GM23248 (cell line): ENCODE measurements around the gene HOXC9. TPM values are rescaled to one million over a fixed set of nuclear protein-coding genes. Genes with fewer than 3 reads are reported as not detected.

Experiments
- DNase-seq: peaks from one replicate; pipeline ENCODE4 v3.0.0-alpha.2; 2015
- H2AFZ ChIP-seq: fragments of 200-600 bp; sonication (generic); 2 replicates; pipeline ENCODE4 v1.6.1; 2016; ENCODE audit warnings: antibody characterized with exemption
- H3F3A ChIP-seq: fragments of 200-600 bp; sonication (generic); 2 replicates; pipeline ENCODE4 v1.6.1; 2016; ENCODE audit warnings: mild to moderate bottlenecking, antibody characterized with exemption, mixed run types; ENCODE audit not compliant: insufficient read depth
- H3K27ac ChIP-seq: fragments of 200-600 bp; sonication (generic); 2 replicates; pipeline ENCODE4 v1.5.1; 2016; ENCODE audit warnings: mild to moderate bottlenecking
- H3K27me3 ChIP-seq: fragments of 200-600 bp; sonication (generic); replicated peaks from 2 replicates; pipeline ENCODE4 v1.6.1; 2016; ENCODE audit warnings: mild to moderate bottlenecking; ENCODE audit not compliant: insufficient read depth
- H3K36me3 ChIP-seq: fragments of 200-600 bp; sonication (generic); 2 replicates; pipeline ENCODE4 v1.6.1; 2016; ENCODE audit warnings: low read depth, mild to moderate bottlenecking
- H3K4me1 ChIP-seq: fragments of 200-600 bp; sonication (generic); 2 replicates; pipeline ENCODE4 v1.6.1; 2016; ENCODE audit warnings: mild to moderate bottlenecking; ENCODE audit not compliant: insufficient read depth
- H3K4me2 ChIP-seq: fragments of 200-600 bp; sonication (generic); one replicate; pipeline ENCODE4 v1.6.1; 2016; ENCODE audit warnings: mild to moderate bottlenecking; ENCODE audit not compliant: unreplicated experiment
- H3K4me3 ChIP-seq: fragments of 200-600 bp; sonication (generic); 2 replicates; pipeline ENCODE4 v1.5.1; 2016; ENCODE audit warnings: mild to moderate bottlenecking
- H3K79me2 ChIP-seq: fragments of 200-600 bp; sonication (generic); 2 replicates; pipeline ENCODE4 v1.6.1; 2016; ENCODE audit warnings: mild to moderate bottlenecking; ENCODE audit not compliant: insufficient read depth
- H3K9ac ChIP-seq: fragments of 200-600 bp; sonication (generic); 2 replicates; pipeline ENCODE4 v1.6.1; 2016; ENCODE audit warnings: mild to moderate bottlenecking
- H3K9me2 ChIP-seq: fragments of 200-600 bp; sonication (generic); 2 replicates; pipeline ENCODE4 v1.6.1; 2016; ENCODE audit warnings: mixed run types, mild to moderate bottlenecking, moderate library complexity; ENCODE audit not compliant: insufficient read depth
- H3K9me3 ChIP-seq: fragments of 200-600 bp; sonication (generic); one replicate; pipeline ENCODE4 v1.6.1; 2017; ENCODE audit warnings: low read depth
- H4K20me1 ChIP-seq: fragments of 200-600 bp; sonication (generic); 2 replicates; pipeline ENCODE4 v1.6.0; 2016; ENCODE audit not compliant: insufficient read depth
- EZH2 ChIP-seq: fragments of 200-600 bp; sonication (generic); IDR thresholded peaks from 2 replicates; pipeline ENCODE4 v1.6.1; 2018; ENCODE audit warnings: antibody characterized with exemption, mild to moderate bottlenecking; ENCODE audit not compliant: insufficient read depth, poor library complexity, severe bottlenecking
- EZH2phosphoT487 ChIP-seq: fragments of 200-600 bp; sonication (generic); IDR thresholded peaks from 2 replicates; pipeline ENCODE4 v1.6.1; 2018; ENCODE audit warnings: antibody characterized with exemption, moderate library complexity, mild to moderate bottlenecking, low read depth; ENCODE audit not compliant: insufficient read depth
- WGBS, 2 experiments: methylation state at CpG; one replicate each; pipeline ENCODE4 v1.1.6; 2015 to 2017; ENCODE audit warnings: low lambda C conversion rate in 2 of 2, low coverage in 1 of 2; ENCODE audit errors: missing lambda C conversion rate in 2 of 2; 5-methylcytosine and 5-hydroxymethylcytosine counted together
- in situ Hi-C: fragments of 300-500 bp; cut with MboI; formaldehyde crosslinking; loops from 2 replicates; pipeline ENCODE4 v1.15.0; 2020
- polyA plus RNA-seq: library from polyadenylated mRNA; unstranded; fragments of >200 nt; fragmentation: Nextera tagmentation; extraction: Ambion mirVana; gene quantifications from 2 replicates; pipeline ENCODE4 v1.2.1, GENCODE V29; 2016
- total RNA-seq: library from RNA; depleted of rRNA; stranded (reverse); fragments of >200 nt; shearing (Covaris generic); gene quantifications from 2 replicates; pipeline ENCODE4 v1.2.3, GENCODE V29; 2014

Gene HOXC9
- total and polyA plus RNA-seq, 2 experiments from 2014 or later: 2.5 to 5.5 TPM

DNA sequence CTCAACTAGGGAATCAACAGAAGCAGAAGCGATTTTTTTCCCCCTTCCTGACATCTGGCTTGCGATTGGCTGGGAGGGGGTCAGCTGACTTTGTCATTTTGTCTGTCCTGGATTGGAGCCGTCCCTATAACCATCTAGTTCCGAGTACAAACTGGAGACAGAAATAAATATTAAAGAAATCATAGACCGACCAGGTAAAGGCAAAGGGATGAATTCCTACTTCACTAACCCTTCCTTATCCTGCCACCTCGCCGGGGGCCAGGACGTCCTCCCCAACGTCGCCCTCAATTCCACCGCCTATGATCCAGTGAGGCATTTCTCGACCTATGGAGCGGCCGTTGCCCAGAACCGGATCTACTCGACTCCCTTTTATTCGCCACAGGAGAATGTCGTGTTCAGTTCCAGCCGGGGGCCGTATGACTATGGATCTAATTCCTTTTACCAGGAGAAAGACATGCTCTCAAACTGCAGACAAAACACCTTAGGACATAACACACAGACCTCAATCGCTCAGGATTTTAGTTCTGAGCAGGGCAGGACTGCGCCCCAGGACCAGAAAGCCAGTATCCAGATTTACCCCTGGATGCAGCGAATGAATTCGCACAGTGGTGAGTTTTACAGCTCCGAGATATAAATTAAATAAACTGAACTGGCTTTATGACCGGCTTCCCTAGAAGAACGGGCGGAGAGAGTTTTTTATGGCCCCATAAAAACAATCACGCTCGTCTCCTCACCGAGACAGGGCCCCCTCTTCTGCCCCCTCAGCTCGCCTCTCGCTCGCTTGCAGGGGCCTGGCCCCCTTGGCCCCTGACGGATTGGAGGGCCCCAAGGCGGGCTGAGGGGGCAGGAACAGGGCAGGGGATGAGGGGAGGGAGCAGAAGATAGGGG lies 28.6 kb downstream of the HOXC9 start, which contains the start of gene HOXC6:
Gene HOXC6, plus strand, starts transcription at position 127 of the 888 bp plus-strand sequence. Its CDS starts 82 bp downstream, at position 209.
- H3K4me3 ChIP-seq: peak within 1 kb of the TSS; percentile 77
- peak within 1 kb of the TSS; percentile 76 for H2AFZ ChIP-seq
- H3K79me2 ChIP-seq: peaks cover 97% of the 10 kb centered on the region
- no peaks in the 10 kb centered on the region for H4K20me1 ChIP-seq
- peaks cover 63% of the 10 kb centered on the region for H3K4me1 ChIP-seq
- H3K9me3 ChIP-seq: no peaks in the 10 kb centered on the region
- no peaks in the 10 kb centered on the region for H3K27me3 ChIP-seq
- H3K36me3 ChIP-seq: no peaks in the 10 kb centered on the region
- TF ChIP-seq EZH2: no peak
- TF ChIP-seq EZH2phosphoT487: no peak
- H3K4me2 ChIP-seq: peak within 1 kb of the TSS; percentile 94
- no peaks in the 10 kb centered on the region for H3K9me2 ChIP-seq
- peaks cover 34% of the 10 kb centered on the region for H3F3A ChIP-seq
- peak within 1 kb of the TSS; percentile 99 for H3K27ac ChIP-seq
- H3K9ac ChIP-seq: peak within 1 kb of the TSS; percentile 97
- DNase-seq: peak; percentile 91
- in situ Hi-C loops: loop anchor here (10.0 kb wide), 1 partner anchor 166 kb away; no protein-coding TSS in a partner anchor
- WGBS, 2 experiments: 3 to 4% methylated on average over 36 of the region's 36 CpGs

DNA sequence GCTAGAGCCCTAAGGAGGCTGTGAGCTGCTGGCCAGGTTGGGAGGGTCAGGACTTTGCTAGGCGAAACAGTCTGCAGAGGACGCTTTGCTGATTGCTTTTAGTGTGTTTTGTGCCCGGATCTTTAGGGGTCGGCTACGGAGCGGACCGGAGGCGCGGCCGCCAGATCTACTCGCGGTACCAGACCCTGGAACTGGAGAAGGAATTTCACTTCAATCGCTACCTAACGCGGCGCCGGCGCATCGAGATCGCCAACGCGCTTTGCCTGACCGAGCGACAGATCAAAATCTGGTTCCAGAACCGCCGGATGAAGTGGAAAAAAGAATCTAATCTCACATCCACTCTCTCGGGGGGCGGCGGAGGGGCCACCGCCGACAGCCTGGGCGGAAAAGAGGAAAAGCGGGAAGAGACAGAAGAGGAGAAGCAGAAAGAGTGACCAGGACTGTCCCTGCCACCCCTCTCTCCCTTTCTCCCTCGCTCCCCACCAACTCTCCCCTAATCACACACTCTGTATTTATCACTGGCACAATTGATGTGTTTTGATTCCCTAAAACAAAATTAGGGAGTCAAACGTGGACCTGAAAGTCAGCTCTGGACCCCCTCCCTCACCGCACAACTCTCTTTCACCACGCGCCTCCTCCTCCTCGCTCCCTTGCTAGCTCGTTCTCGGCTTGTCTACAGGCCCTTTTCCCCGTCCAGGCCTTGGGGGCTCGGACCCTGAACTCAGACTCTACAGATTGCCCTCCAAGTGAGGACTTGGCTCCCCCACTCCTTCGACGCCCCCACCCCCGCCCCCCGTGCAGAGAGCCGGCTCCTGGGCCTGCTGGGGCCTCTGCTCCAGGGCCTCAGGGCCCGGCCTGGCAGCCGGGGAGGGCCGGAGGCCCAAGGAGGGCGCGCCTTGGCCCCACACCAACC lies 29.8 kb downstream of the HOXC9 start:
- in situ Hi-C loops: loop anchor here (10.0 kb wide), 1 partner anchor 165 kb away; no protein-coding TSS in a partner anchor
- peaks cover 93% of the 10 kb centered on the region for H3K79me2 ChIP-seq
- H3K4me2 ChIP-seq: peak overlapping the region; percentile 94
- no peaks in the 10 kb centered on the region for H3K9me3 ChIP-seq
- no peaks in the 10 kb centered on the region for H3K36me3 ChIP-seq
- 31 to 54% methylated on average over 40 to 53 of the region's 53 CpGs for WGBS, 2 experiments
- no peaks in the 10 kb centered on the region for H3K27me3 ChIP-seq
- H4K20me1 ChIP-seq: no peaks in the 10 kb centered on the region
- H2AFZ ChIP-seq: no peak overlapping the region
- peaks cover 53% of the 10 kb centered on the region for H3K4me1 ChIP-seq
- H3K27ac ChIP-seq: peak overlapping the region; percentile 99
- H3K4me3 ChIP-seq: peak overlapping the region; percentile 77
- peaks cover 34% of the 10 kb centered on the region for H3F3A ChIP-seq
- DNase-seq: peak; percentile 52
- TF ChIP-seq EZH2: no peak
- peak overlapping the region; percentile 97 for H3K9ac ChIP-seq
- no peaks in the 10 kb centered on the region for H3K9me2 ChIP-seq

DNA sequence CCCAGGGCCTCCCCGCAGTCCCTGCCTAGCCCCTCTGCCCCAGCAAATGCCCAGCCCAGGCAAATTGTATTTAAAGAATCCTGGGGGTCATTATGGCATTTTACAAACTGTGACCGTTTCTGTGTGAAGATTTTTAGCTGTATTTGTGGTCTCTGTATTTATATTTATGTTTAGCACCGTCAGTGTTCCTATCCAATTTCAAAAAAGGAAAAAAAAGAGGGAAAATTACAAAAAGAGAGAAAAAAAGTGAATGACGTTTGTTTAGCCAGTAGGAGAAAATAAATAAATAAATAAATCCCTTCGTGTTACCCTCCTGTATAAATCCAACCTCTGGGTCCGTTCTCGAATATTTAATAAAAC lies 30.5 kb downstream of the HOXC9 start:
- no peak for TF ChIP-seq EZH2phosphoT487
- no peak for TF ChIP-seq EZH2
- Histone ChIP-seq H3K4me3 (peak overlapping the region; percentile 77), H3K79me2 (peaks cover 93% of the 10 kb centered on the region), H3K36me3 (no peaks in the 10 kb centered on the region), H3K9ac (peak overlapping the region; percentile 97), H3K4me1 (peaks cover 46% of the 10 kb centered on the region), H3K27ac (peak overlapping the region; percentile 99), H3K9me2 (no peaks in the 10 kb centered on the region), H2AFZ (peak overlapping the region; percentile 81), H4K20me1 (no peaks in the 10 kb centered on the region), H3K4me2 (peak overlapping the region; percentile 94), H3F3A (peaks cover 34% of the 10 kb centered on the region), H3K9me3 (no peaks in the 10 kb centered on the region), H3K27me3 (no peaks in the 10 kb centered on the region)
- no peak for DNase-seq
- in situ Hi-C loops: no loop called here
- 10 to 16% methylated on average over 7 of the region's 7 CpGs for WGBS, 2 experiments

DNA sequence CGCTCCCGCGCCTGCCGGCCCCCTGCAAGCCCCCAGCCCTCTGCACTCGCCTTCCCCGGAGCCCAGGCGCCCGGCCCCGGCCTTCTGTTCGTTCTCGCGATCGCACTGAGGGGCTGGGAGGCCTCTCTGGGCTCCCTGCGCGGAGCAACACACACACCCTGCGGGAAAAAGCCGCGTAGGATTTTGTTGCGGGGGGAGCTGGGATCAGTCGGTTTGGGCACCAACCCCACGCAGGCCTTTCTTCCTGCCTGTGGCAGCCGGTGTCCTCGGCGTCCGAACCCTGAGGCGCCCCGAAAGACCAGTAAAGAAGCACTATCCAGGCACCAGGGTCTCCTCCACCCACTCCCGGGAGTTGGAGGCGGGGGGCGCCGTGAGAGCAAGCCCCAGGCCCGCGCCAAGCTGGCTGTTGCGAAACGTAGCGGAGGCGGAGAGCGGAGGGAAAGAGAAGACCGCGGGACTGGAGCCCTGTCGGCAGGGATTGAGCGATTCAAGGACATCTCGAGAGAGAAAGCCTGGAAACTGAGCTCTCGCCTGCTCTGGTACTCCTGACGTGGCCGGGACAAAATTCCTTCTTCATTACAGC lies 31.0 kb downstream of the HOXC9 start:
- DNase-seq: peak; percentile 95
- no peaks in the 10 kb centered on the region for H3K9me3 ChIP-seq
- H3K27me3 ChIP-seq: no peaks in the 10 kb centered on the region
- H3K36me3 ChIP-seq: no peaks in the 10 kb centered on the region
- H3K4me1 ChIP-seq: peaks cover 41% of the 10 kb centered on the region
- H3K9ac ChIP-seq: peak overlapping the region; percentile 97
- no peaks in the 10 kb centered on the region for H4K20me1 ChIP-seq
- TF ChIP-seq EZH2 (no peak), EZH2phosphoT487 (no peak)
- H3K9me2 ChIP-seq: no peaks in the 10 kb centered on the region
- H3K4me2 ChIP-seq: peak overlapping the region; percentile 94
- H3K4me3 ChIP-seq: peak overlapping the region; percentile 77
- in situ Hi-C loops: no loop called here
- H3K27ac ChIP-seq: peak overlapping the region; percentile 99
- 7% methylated on average over 44 to 46 of the region's 46 CpGs for WGBS, 2 experiments
- peaks cover 93% of the 10 kb centered on the region for H3K79me2 ChIP-seq
- H3F3A ChIP-seq: peaks cover 32% of the 10 kb centered on the region
- H2AFZ ChIP-seq: peak overlapping the region; percentile 81
